Stimulated activated CD4-positive, alpha-beta T cell treated with anti-CD3 and anti-CD28 coated beads, TNF-alpha, amount 100 ng/mL, for 48 hours (primary cell): ENCODE measurements around the gene ENDOU.

Experiments used
- DNase-seq, 3 donors: peaks; one replicate each; pipeline ENCODE4 v3.0.0-alpha.2; 2020; ENCODE audit warnings: low read depth in 3 of 3

ENDOU gene

DNA sequence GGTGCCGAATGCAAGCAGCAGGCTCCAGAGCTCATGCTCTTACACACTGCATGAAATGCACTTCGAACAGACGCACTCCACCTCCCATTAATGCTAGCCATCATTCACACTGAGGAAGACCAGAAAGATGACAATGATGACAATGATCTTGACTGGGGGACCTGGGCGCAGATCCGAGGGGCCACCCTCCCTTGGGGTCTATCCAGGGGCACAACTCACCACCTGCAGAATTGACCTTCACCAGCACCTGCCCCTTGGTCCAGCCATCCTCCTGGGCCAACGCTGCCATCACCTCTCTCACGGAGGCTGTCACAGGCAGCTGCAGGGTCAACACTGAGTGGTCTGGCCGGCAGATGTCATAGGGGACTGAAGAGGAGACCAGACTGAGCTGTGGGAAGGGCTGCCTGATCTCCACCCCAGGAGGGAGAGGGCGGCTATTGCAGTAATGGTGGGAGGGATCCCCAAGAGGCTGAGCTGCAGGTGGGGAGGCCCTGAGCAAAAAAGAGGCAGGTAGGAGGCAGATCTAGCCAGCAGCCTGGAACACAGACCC is 18.1 kb upstream of the ENDOU start:
- no peak for DNase-seq

DNA sequence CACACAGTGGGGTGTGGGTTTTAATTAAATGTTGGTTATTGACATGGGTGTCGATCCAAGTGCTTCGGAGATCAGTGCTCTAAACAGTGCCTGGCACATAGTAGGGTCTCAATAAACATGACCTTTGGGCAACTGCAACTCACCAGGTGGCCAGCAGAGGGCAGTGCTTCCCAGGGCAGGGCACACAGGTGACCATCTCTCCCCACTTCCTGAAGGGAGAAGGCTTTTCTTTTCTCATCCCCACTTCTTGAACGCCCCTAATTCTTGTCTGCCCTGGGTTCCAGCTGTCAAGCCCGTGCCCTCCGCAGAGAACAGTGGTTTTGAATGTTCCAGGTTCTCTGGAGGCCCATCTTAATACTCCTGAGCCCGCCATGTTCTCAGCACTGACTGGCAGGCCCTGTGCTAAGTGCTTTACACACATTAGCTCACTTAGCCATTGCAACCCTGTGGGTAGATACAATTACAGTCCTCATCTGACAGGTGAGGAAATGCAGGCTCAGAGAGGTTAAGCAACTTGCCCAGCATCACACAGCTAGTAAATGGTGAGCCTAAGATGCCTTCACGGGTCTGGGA is 17.0 kb upstream of the ENDOU start:
- peak; percentile 55 to 65 (median 65) for DNase-seq

DNA sequence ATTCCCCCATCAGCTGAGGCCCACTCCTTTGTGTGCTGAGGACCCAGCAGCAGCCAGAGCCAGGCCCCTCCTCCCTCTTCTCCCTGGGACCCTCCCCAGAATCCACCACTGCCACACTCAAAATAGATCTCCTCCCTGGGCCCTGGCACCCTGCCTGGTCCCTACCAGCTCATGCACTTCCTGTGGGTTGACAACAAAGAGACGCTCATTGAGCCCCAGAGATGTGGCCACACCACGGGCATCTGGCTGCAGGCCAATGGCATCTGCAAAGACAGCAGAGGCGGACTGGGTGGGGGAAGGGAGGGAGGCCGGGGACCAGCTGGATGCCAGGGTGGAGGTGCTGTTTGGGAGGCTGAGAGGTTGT is 16.0 kb upstream of the ENDOU start:
- DNase-seq: peak in 1 of 3 donors; percentile 47

DNA sequence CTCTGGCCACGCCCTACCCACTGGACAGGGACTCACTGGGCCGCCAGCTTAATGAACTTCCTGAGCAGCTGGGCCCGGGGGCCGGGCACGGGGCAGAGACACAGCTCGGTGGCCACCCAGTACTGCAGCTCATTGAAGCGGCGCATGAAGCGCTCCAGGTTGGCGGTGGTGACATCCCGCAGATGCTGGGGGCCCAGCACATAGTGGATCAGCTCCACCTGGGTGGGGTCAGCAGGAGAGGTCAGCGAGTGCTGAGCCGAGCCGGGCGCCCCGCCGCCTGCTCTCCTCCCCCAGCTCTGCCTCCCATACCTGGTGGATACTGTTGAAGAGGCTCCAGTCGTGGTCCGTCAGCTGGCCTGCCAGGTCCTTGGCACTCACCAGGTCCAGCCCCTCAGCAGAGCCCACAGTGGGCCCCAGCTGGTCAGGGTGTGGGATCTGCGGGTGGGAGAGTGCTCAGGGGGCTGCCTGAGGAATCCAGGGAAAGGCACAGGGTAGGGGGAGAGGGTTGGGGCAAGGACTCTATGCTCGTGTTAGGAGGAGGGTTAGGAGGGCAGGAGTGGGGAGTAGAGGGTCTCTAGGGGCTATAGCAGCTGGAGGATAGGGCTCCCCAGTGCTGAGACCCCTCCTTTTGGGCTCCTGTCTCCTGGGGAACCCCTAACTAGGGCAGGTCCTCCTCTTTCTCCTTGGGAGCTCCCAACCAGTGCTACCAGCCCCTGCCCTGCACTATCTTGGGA is 15.5 kb upstream of the ENDOU start:
- no peak for DNase-seq

DNA sequence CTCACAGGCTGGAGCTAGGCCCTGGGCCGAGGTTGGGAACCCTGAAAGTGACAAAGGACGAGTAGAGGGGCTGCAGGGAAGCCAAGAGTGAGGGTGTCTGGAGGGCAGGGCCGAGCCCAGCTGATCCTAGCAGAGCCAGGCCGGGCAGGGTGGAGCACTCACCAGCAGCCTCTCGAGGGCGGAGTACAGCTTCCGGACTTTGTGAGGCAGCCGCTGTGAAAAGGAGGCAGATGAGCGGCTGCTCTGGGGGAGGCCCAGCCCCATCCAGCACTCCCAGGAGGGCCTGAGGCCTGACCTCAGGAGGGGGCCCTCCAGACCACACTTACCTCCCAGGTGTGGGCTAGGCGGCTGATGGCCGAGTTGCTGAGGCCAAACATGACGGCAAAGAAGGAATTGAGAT is 14.7 kb upstream of the ENDOU start:
- no peak for DNase-seq

DNA sequence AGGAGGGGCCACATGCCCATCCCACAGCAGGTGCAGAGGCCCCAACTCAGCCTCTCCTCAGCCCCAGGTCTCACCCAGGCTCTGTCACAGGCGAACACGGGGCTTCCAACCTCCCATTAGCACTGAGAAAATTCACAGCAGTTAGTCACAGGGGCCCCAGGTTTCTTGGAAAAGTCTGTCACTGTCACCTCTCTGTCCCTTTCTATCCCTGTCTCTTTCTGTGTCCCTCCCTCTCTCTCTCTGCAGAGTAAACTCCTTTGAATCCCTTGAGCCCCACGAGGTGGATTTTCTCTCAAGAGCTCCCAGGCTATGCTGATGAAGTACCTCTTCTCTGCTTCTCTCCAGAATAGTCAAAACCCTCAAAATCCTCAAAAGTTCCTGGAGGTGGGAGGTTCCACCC is 14.0 kb upstream of the ENDOU start:
- no peak for DNase-seq

DNA sequence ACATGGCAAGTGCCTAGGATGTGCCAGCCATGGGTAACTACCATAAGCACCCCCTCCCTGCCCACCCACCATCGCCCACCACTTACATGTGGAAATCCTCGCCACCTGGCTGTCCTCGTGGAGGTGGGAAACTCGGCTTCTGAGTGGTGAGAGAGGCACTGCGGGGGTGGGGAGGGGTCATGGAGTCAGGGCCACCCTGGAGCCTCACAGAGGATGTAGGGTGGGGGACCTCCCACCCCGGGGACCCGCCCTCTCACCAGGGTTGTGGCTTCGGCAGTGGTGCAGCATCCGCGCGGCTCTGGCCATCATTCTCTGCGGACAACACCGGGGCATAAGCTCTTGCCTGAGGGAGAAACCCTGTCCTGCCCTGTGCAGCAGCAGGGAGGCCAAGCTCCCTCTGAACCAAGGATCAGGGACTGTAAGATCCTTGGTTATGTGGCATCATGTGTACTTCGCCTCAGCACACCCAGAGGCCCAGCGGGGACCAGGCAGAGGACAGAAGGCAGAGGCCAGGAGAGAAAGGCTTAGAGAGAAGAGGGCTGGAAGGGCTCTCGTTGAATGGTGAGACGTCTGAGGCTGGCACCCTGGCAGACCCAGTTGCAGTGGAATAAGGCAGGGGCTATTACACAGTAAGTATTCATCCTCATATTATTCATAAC is 12.8 kb upstream of the ENDOU start:
- DNase-seq: no peak

DNA sequence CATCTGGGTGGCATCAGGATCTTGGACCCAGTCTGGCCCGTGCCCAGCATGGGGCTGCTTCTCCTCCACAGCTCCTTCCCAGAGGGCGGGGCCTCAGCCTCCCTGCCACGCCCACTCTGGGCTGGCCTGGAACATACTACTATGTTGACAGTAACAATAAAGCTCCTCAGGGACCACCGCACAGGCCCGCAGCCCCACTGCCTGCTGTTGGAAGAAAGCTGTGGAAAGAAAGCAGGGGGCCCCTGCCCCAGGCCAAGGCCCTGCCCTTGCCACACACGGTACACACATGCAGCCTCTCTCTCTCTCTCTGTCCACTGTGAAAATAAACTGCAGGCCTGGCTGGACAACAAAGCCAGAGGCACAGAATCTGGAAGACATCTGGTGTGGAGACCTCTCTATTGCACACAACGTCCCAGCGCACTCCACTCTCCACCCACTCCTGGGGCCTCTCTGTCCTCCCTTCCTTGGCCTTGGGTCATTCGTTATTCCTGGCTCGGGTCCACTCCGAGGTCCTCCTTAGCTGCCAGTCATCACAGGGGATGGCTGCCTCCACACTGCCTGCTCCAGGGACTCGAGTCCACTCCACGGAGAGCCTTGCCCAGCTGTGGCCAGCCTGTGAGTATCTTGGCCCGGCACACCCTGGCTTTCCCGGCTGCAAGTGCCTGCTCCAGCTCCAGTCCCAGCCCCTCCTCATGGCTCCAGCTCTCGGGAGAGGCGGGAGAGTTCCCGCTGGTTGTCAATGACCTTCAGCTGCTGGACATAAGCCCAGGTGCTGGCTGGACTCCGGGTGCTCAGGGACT is 11.8 kb upstream of the ENDOU start:
- DNase-seq: no peak

DNA sequence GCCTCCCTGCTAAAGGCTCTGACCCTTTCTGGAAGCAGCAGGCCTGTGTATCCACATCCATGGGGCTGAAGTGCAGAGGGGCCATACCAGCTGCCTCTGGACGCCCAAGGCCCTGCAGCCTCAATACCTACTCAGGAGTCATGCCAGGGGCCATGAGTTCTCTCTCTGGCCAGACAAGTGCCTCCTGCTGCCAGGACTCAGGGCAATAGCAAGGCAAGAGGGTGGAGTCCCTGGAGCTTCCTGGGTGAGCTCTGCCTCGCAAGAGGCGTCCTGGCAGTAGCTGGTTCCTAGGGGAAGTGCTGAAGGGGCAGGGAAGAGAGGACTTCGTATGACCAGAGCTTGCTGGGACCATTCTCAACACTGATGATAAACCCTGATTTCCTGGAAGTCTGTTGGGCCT is 10.9 kb upstream of the ENDOU start:
- DNase-seq: no peak

DNA sequence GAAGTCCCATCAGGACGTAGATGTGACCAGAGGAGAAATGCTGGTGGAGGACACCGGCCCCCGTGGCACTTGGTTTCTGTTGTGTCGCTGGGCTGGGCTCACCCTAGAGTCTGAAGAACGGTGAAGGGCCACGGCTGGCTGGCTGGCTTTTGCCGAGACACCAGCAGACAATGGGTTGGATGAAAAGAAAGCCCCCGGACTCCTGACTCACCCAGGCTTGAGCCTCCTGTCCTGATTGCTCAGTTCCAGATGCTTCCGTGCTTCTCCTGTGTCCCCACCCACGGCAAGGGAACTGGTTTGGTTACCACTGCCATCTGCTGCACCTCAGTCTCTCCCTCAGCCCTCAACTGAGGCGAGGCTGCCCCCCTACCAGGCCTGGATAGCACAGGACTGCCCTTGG is 10.4 kb upstream of the ENDOU start:
- no peak for DNase-seq

DNA sequence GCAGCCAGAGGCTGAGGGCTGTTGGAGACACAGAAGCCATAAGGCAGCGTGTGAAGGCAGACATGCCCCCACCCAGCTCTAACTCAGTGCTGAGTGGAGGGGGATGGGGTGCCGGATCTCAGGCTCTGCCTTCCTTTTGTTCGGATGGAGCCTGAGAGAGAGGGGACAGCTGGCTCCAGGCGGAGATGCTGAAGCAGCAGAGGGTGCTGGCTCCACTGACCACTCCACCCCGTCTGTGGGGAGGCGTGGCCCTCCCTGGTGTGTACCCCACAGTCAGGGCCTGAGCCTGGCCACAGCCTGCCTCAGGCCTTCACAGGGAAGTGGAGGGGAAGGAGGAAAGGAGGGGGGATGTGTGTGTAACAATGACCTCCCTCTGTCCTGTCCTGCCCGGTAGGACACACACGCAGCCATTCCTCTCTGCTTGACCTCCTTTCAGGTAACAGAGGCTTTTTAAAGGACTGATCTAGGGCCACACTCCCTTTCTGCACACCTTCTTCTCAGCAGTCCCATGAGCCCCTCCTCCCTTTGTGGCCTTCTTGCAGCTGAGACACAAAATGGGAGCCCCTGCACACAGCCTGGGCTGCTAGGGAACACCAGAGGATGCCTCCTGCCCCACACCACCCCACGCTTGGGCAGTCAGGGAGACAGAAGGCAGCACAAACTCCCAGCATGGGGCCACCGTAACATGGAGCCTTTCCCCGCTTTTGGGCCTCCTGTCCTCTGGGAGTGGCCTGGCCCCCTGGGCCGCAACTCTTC is 9.6 kb upstream of the ENDOU start:
- DNase-seq: no peak

DNA sequence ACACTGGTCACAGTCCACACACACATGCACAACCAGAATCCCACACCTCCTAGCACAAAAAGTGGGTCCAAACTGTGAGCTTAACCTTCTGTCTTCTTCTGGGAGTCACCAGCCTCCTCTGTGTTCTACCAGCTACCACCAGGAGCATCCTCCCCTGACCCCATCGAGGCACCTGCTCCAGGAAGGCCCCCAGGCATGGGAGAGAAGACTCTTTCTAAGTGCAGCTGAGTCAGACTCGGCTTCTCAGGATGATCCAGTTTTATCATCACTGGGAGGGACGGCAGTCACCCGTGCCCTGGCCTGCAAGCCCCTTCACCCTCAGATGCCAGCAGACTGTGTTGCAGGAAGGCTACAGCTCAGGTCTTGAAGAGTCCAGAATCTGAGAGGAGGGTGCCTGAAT is 7.9 kb upstream of the ENDOU start:
- DNase-seq: no peak

DNA sequence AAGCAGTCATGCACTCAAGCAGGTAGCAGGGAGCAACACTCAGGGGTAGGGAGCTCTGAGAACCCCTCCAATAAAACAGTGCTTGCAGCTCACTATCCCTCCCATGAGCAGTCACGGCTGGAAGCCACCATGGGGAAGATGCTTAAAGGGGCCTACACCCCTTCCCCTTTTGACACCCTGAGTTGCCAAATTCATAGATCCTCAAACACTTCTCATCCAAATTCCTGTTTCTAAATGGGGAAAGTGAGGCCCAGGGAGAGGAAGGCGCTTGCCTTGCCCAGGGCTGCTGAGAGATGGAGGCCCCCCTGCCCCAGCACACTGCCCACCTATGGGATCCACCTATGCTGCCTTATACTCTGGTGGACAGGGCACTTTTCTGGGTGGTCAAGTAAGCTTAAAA is 7.2 kb upstream of the ENDOU start:
- DNase-seq: no peak

DNA sequence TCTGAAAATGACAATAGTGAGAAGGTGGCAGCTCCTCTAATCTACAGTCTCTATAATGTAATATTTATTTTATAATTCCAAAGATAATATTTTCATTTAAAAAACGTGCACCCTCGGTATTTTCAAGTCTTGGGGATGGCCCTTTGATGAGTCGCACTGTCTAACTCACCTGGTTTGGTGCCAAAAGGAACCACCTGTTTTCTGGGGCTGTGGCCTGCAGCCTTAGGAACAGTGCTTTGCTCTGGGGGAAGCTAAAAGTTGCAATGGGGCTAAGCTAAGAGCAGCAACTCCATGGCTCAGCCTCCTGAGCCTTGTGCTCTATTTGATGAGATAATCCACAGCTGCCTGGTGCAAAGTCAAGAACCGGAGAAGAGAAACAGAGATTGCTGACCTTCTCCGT is 6.4 kb upstream of the ENDOU start:
- DNase-seq: no peak

DNA sequence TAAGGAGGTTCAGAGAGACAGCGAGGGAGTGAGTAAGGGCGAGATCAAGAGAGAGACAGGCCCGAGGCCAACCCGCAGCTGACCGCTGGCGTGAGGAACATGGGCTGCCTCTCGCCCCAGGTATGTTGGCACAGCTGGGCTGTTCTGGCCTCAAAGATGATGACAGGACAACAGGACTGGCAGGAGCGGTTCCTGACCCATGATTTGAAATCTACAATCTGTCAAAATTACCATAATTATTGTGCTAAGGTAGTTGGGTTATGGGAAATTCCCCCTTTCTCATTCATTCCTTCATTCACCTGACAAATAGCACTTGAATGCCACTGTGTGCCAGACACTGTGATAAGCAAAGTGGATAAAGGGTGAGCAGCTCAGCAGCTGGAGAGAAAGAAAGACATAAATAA is 5.1 kb upstream of the ENDOU start:
- no peak for DNase-seq

DNA sequence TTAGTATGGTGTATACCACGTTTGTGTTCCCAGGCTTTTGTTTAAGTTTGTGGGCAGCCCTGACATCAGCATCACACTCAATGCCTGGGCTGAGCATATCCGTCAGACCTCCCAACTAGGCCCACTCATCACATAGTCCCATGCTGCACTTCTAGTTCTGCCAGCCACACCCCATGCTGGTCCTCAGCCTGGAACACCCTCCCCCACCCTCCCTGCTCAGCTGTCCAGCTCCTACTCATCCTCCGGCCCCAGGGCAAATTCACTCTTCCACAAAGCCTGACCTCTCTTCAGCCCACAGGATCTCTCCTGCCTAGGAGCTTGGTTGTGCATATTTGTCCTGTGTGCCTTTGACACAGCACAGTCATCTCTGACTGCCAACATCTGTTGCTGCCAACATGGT is 3.9 kb upstream of the ENDOU start:
- DNase-seq: no peak

DNA sequence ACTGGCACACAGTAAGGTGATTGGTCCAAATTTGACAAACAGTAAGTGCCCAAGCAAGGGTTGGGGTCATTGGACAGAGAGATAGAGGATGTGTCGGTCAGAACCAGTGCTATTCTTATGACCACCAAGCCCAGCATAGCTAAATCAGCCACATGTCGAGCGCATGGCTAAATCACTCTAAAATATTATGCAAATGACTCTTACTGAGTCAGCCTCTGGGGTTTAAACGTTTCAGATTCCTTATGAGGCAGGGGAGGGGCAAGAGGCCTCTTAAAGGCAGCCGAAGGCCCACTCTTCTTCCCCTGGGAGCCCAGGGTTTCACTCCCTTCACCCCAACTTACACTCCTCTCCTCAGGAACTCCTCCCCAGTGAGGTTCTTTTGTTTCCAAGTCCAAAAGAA is 603 bp upstream of the ENDOU start:
- DNase-seq: no peak

DNA sequence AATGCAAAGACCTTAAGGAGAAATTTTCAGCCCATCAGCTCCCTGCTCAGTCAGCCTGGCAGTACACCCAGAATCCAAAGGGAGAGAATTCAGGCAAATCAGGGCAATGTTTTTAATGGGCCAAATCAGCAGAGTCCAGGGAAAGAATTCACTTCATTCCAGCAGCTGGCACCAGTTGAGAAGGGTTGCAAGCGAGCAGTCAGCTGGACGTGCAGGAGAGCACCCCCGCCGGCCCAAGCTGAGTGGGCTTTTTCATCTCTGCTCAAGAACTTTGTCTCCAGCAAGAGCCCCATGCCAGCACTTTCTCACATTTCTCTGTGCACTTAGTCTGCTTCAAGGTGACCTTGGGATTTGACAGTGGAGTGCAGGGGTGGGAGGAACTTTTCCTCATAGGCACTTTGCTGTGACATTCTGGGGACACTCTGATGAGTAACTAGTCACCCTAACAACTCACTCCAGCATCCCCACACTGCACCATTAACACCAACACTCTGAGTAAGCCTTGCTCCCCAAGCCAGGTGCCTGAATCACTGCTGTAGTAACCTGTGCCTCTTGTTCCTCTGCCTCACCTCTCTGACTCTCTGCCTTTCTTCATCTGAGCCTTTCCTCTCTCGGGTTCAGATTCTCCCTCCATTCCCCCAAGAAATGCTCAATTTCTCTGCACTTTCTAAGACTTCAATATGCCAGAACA is 2.2 kb downstream of the ENDOU start:
- no peak for DNase-seq

DNA sequence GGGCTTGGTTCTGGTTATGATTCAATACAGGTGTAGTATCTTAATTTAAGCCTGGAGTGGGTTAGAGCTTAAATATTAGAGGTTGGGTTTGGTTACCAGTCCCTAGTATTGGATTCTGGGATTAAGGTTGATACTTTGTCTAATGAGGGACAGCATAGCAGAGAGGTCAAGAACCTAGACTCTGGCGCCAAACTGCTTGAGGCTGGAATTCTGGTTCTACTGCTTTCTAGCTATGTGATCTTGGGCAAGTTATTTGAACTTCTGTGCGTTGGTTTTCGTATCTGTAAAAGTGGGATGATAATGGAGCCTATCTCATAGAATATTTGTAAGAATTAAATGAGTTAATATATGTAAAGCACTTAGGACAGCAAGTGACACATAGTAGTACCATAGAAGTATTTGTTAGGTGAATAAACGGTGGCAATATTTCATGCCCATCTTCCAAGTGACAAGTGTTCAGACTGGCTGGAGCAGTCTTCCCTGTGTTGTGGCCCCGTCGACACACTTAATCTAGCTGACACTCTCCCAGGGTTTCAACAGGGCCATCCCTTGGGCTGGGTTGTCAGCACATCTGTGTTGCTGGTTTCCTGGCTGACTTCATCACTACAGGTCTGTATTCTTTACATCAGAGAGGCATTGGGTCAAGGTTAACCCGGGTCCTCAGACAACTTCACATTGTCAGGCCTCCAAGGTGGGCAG is 3.0 kb downstream of the ENDOU start:
- DNase-seq: no peak

DNA sequence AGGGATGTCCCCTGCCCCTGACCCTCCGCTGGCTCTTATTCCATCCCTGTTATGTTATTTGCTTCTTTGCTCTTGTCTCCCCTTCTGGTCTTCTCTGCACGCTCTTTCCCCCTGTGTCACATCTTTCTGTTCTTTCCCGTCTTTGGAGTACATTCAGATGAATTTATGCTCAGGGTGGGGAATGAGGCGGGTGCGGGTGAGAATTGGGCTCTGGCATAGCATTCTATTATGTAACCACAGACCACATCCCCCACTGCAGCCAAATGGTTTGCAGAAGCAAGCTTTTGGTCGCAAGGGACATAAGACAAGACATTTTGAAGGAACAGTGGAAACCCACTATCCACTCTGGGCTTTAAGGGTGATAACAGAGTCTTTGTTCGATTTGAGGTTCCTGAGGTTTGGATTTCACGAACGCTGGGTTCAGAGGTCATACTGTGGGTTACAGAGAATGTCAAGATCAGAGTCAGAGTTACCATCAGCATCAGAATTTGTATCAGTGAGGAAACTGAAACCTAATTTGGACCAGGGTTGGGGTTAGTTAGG is 3.8 kb downstream of the ENDOU start:
- no peak for DNase-seq
